OCI-LY1 (cell line): Measurements from ENCODE around the gene HPCAL1.

Source experiments
- H2AFZ ChIP-seq: fragments of 200-600 bp; sonication (generic), shearing (Covaris generic); 2 replicates; pipeline ENCODE4 v1.6.0; 2014; ENCODE audit warnings: antibody characterized with exemption, mild to moderate bottlenecking, low read length
- H3F3A ChIP-seq: fragments of 200-600 bp; sonication (generic), shearing (Covaris generic); 2 replicates; pipeline ENCODE4 v1.6.0; 2014; ENCODE audit warnings: mild to moderate bottlenecking, antibody characterized with exemption, low read length, moderate library complexity; ENCODE audit not compliant: insufficient read depth
- H3K27ac ChIP-seq: fragments of 200-600 bp; sonication (generic); 2 replicates; pipeline ENCODE4 v1.5.1; 2014; ENCODE audit warnings: low read length, mixed run types, mild to moderate bottlenecking, low read depth; ENCODE audit not compliant: poor library complexity, severe bottlenecking
- H3K27me3 ChIP-seq: fragments of 200-600 bp; sonication (generic); 2 replicates; pipeline ENCODE4 v1.6.0; 2014; ENCODE audit warnings: antibody characterized with exemption, mild to moderate bottlenecking, low read length, moderate library complexity; ENCODE audit not compliant: insufficient read depth
- H3K36me3 ChIP-seq: fragments of 200-600 bp; sonication (generic); 2 replicates; pipeline ENCODE4 v1.6.1; 2014; ENCODE audit warnings: mild to moderate bottlenecking, antibody characterized with exemption, low read length, moderate library complexity, mixed read lengths; ENCODE audit not compliant: insufficient read depth
- H3K4me1 ChIP-seq: fragments of 200-600 bp; sonication (generic); 2 replicates; pipeline ENCODE4 v1.5.1; 2014; ENCODE audit warnings: mild to moderate bottlenecking, low read length, moderate library complexity; ENCODE audit not compliant: insufficient read depth, severe bottlenecking
- H3K4me2 ChIP-seq: fragments of 200-600 bp; sonication (generic), shearing (Covaris generic); 2 replicates; pipeline ENCODE4 v1.6.1; 2014; ENCODE audit warnings: low read length
- H3K4me3 ChIP-seq: fragments of 200-600 bp; sonication (generic); 2 replicates; pipeline ENCODE4 v1.5.1; 2014; ENCODE audit warnings: low read length, low read depth, mild to moderate bottlenecking, mixed read lengths; ENCODE audit not compliant: poor library complexity, severe bottlenecking
- H3K79me2 ChIP-seq: fragments of 200-600 bp; shearing (Covaris generic); 2 replicates; pipeline ENCODE4 v1.6.1; 2016; ENCODE audit warnings: mixed run types, low read length, mixed read lengths; ENCODE audit not compliant: insufficient read depth
- H3K9ac ChIP-seq: fragments of 200-600 bp; sonication (generic), shearing (Covaris generic); 2 replicates; pipeline ENCODE4 v1.6.1; 2014; ENCODE audit warnings: mild to moderate bottlenecking, low read length, mixed read lengths
- H3K9me2 ChIP-seq: fragments of 200-600 bp; sonication (generic), shearing (Covaris generic); 2 replicates; pipeline ENCODE4 v1.6.1; 2014; ENCODE audit warnings: low read depth, mild to moderate bottlenecking, low read length, mixed read lengths
- H3K9me3 ChIP-seq: fragments of 200-600 bp; shearing (Covaris generic); 2 replicates; pipeline ENCODE4 v1.6.1; 2014; ENCODE audit warnings: low read length, mixed read lengths
- H4K20me1 ChIP-seq: fragments of 200-600 bp; sonication (generic), shearing (Covaris generic); 2 replicates; pipeline ENCODE4 v1.6.0; 2016; ENCODE audit warnings: mild to moderate bottlenecking, low read length; ENCODE audit not compliant: insufficient read depth
- EZH2 ChIP-seq: fragments of 200-600 bp; sonication (generic), shearing (Covaris generic); IDR thresholded peaks from 2 replicates; pipeline ENCODE4 v1.8.0; 2017; ENCODE audit warnings: borderline replicate concordance, mixed run types, mild to moderate bottlenecking, antibody characterized with exemption, low read length, moderate library complexity, mixed read lengths
- TF ChIP-seq, protein P1 (sequence below): fragments of 200-600 bp; sonication (generic), shearing (Covaris generic); IDR thresholded peaks from 2 replicates; pipeline ENCODE4 v1.5.1; 2017; ENCODE audit warnings: mild to moderate bottlenecking, antibody characterized with exemption, low read length, moderate library complexity, mixed read lengths

The HPCAL1 gene

DNA sequence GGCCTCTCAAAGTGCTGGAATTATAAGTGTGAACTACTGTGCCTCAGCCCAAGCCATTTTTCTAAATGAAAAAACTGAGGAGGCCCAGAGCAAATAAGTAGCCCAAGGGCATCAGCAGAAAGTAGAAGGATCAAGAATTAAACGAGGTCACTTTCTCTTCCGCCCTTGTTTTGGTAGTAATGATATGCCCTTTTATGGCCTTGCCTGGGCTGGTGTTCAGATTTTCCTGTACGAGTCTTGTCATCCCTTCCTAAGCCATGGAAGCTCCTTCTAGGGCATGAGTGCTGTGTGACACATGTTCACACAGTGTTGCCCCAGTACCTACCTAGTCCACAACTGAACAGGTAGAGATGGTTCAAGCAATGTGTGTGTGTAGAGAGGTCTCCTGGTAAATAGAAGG, 6.6 kb downstream of the HPCAL1 start:
- Histone ChIP-seq H3F3A (no peaks in the 10 kb centered on the region), H3K4me3 (no peak overlapping the region), H3K9ac (no peak overlapping the region), H3K36me3 (no peaks in the 10 kb centered on the region), H3K27me3 (peaks cover 4% of the 10 kb centered on the region; the same call in 1 of the 2 replicates), H3K4me1 (peaks cover under 1% of the 10 kb centered on the region), H3K27ac (no peak overlapping the region), H3K9me3 (no peaks in the 10 kb centered on the region), H3K4me2 (no peak overlapping the region), H4K20me1 (no peaks in the 10 kb centered on the region), H2AFZ (no peak overlapping the region), H3K79me2 (no peaks in the 10 kb centered on the region), H3K9me2 (no peaks in the 10 kb centered on the region)
- TF ChIP-seq, protein P1, sequence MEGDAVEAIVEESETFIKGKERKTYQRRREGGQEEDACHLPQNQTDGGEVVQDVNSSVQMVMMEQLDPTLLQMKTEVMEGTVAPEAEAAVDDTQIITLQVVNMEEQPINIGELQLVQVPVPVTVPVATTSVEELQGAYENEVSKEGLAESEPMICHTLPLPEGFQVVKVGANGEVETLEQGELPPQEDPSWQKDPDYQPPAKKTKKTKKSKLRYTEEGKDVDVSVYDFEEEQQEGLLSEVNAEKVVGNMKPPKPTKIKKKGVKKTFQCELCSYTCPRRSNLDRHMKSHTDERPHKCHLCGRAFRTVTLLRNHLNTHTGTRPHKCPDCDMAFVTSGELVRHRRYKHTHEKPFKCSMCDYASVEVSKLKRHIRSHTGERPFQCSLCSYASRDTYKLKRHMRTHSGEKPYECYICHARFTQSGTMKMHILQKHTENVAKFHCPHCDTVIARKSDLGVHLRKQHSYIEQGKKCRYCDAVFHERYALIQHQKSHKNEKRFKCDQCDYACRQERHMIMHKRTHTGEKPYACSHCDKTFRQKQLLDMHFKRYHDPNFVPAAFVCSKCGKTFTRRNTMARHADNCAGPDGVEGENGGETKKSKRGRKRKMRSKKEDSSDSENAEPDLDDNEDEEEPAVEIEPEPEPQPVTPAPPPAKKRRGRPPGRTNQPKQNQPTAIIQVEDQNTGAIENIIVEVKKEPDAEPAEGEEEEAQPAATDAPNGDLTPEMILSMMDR = no peak
- TF ChIP-seq EZH2 = no peak

DNA sequence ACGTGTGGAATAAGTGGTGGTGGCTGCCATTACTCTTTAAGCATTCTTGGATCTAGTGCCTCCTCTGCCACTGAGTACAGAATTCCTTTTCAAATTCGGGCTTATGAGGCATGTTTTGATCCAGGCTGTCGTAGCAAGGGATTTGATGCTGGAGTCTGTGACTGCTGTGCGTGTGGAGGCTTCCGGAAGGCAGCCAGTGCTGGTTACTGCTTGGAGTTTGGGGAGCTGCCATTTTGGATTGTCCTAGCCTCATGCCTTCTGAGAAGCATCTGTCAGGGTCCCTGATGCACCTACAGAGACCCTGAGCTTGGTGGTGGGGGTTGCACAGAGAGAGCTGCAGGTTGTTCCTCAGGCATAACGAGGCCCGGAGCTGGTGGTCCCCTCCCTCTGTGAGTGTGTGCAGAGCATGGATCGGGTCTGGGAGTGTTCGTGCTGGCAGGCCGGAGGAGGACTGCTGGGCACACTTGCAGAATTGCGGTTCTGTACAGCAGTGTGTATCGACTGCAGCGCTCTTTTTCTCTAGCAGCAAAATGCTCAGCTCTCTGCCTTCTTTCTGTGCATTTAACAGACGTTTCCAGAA, 7.7 kb downstream of the HPCAL1 start:
- no peak overlapping the region for H3K9ac ChIP-seq
- H3K79me2 ChIP-seq = no peaks in the 10 kb centered on the region
- no peak overlapping the region for H2AFZ ChIP-seq
- H3K9me2 ChIP-seq = no peaks in the 10 kb centered on the region
- H3K4me1 ChIP-seq = no peaks in the 10 kb centered on the region
- no peaks in the 10 kb centered on the region for H3K9me3 ChIP-seq
- H3K36me3 ChIP-seq = no peaks in the 10 kb centered on the region
- no peak overlapping the region for H3K27ac ChIP-seq
- TF ChIP-seq, protein P1 = no peak
- TF ChIP-seq EZH2 = no peak
- H3K4me2 ChIP-seq = no peak overlapping the region
- no peak overlapping the region for H3K4me3 ChIP-seq
- no peaks in the 10 kb centered on the region for H4K20me1 ChIP-seq
- H3F3A ChIP-seq = no peaks in the 10 kb centered on the region
- peaks cover 4% of the 10 kb centered on the region; the same call in 1 of the 2 replicates for H3K27me3 ChIP-seq

DNA sequence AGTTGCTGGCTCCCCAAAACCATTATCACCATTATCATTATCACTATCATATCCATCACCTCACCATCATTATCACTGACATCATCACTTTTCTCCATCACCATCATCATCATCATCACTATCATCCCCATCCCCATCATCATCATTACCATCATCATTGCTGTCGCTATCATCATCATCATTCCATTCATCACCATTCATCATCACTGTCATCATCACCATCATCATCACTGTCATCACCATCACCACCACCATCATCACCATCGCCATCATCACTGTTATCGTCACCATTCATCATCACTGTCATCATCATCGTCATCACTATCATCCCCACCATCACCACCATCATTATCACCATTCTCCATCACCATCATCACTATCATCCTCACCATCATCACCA, 9.0 kb downstream of the HPCAL1 start:
- Histone ChIP-seq H4K20me1 (no peaks in the 10 kb centered on the region), H3K9me2 (no peaks in the 10 kb centered on the region)

More for the DNA sequence above, 9.0 kb downstream of the HPCAL1 start:
- Histone ChIP-seq H3K9me3 (no peaks in the 10 kb centered on the region), H3K36me3 (no peaks in the 10 kb centered on the region), H3K4me1 (no peaks in the 10 kb centered on the region), H3K9ac (no peak overlapping the region), H3K79me2 (no peaks in the 10 kb centered on the region), H2AFZ (no peak overlapping the region), H3K27me3 (peaks cover 4% of the 10 kb centered on the region; the same call in 1 of the 2 replicates), H3K27ac (no peak overlapping the region), H3K4me3 (no peak overlapping the region), H3K4me2 (no peak overlapping the region), H3F3A (no peaks in the 10 kb centered on the region)
- TF ChIP-seq EZH2 = no peak
- TF ChIP-seq, protein P1 = no peak
